Adrenal gland (tissue), 12 donors: ENCODE data around the gene PRKCSH. TPM values are rescaled to one million over a fixed set of nuclear protein-coding genes. Genes with fewer than 3 reads are reported as not detected.

Experiments
- DNase-seq, 7 donors: peaks; one replicate each; pipeline ENCODE4 v3.0.0-alpha.2; 2019 to 2020
- H3K27ac ChIP-seq, 5 donors: fragments of 200-600 bp; sonication (generic) in 4 of 5; 1 replicate in 3 of 5; 2 replicates in 2 of 5; pipeline versions ENCODE4 v1.5.1 to v1.8.0; 2016 to 2020; ENCODE audit warnings: mild to moderate bottlenecking in 1 of 5
- H3K27me3 ChIP-seq: fragments of 200-600 bp; 2 replicates; pipeline ENCODE4 v1.8.0; 2021
- H3K36me3 ChIP-seq, 2 donors: fragments of 200-600 bp; replicated peaks in 1 of 2; 1 replicate in 1 of 2; 2 replicates in 1 of 2; pipeline versions ENCODE4 v1.5.1 to v1.8.0; 2018 to 2022
- H3K4me1 ChIP-seq, 2 donors: fragments of 200-600 bp; replicated peaks in 1 of 2; 1 replicate in 1 of 2; 2 replicates in 1 of 2; pipeline versions ENCODE4 v1.5.1 to v1.8.0; 2018 to 2021
- H3K4me3 ChIP-seq, 4 donors: fragments of 200-600 bp; sonication (generic) in 3 of 4; one replicate each; pipeline ENCODE4 v1.5.1; 2016 to 2018
- H3K9me3 ChIP-seq, 3 donors: fragments of 200-600 bp; sonication (generic) in 1 of 3; replicated peaks in 1 of 3; 1 replicate in 2 of 3; 2 replicates in 1 of 3; pipeline versions ENCODE4 v1.5.1 to v1.8.0; 2016 to 2021
- CTCF ChIP-seq, 6 experiments: fragments of 450-650 bp in 4 of 6; fragments of 200-600 bp in 2 of 6; sonication (generic) in 1 of 6; IDR thresholded peaks; 1 replicate in 5 of 6; 2 replicates in 1 of 6; pipeline versions ENCODE4 v1.5.1 to v1.8.0; 2016 to 2021; ENCODE audit warnings: antibody characterized with exemption in 6 of 6, mild to moderate bottlenecking in 2 of 6, moderate library complexity in 1 of 6
- POLR2A ChIP-seq, 2 donors: fragments of 450-650 bp; IDR thresholded peaks; one replicate each; pipeline ENCODE4 v1.6.1; 2017; ENCODE audit warnings: antibody characterized with exemption in 2 of 2, mild to moderate bottlenecking in 2 of 2, moderate library complexity in 1 of 2
- WGBS, 4 donors: extraction: QIAGEN DNeasy Blood & Tissue Kit in 2 of 4; methylation state at CpG; one replicate each; pipeline versions ENCODE4 v1.1.5 to v1.1.7; 2013 to 2017; 5-methylcytosine and 5-hydroxymethylcytosine counted together
- intact Hi-C, 2 donors: fragments of 100-400 bp; cut with DNase I; formaldehyde crosslinking; loops; one replicate each; pipeline versions ENCODE4 v1.14.1 to v1.15.0; 2022 to 2023
- microRNA-seq, 3 donors: library from miRNA; unstranded; fragments of <30 nt; microRNA quantifications; one replicate each; pipeline ENCODE4, GENCODE V29; 2017 to 2020
- polyA plus RNA-seq, 3 donors: library from polyadenylated mRNA; stranded (reverse); fragments of 200-250 nt in 2 of 3; fragments of 350-450 nt in 1 of 3; fragmentation: Illumina TruSeq in 1 of 3; extraction: RNeasy Lipid Tissue Mini Kit (QIAGEN cat#74804) in 1 of 3; gene quantifications; one replicate each; pipeline ENCODE4 v1.2.3, GENCODE V29; 2013 to 2014
- small RNA-seq, 2 donors: library from RNA; depleted of rRNA; stranded (forward); fragments of <200 nt; gene quantifications; one replicate each; pipeline ENCODE3, GENCODE V24; 2016
- total RNA-seq, 9 donors: library from RNA; depleted of rRNA in 4 of 9; stranded (reverse); fragments of >200 nt in 4 of 9; fragments of 120-200 nt in 1 of 9; fragmentation: NEBNext Ultra II Directional in 1 of 9; extraction: Animal tissue kit (Norgen Biotek cat#: 25700) in 1 of 9; gene quantifications; one replicate each; pipeline versions ENCODE4 v1.1.0 to v1.2.4, GENCODE V29; 2013 to 2023
- donor health status: healthy with polysubstance abuse.
- donor health status: Bipolar disorder and iron deficiency.
- donor health status: DM: yes; HTN: yes; CAD: no.
- donor health status: DM: no; HTN: no; CAD: no.
- donor health status: DM: no; HTN: no; CAD: no.
- donor health status: DM: yes; HTN: yes; CAD: no.

PRKCSH gene
- total and polyA plus RNA-seq, 12 donors, result 64.4 to 359 (median 203) TPM

DNA sequence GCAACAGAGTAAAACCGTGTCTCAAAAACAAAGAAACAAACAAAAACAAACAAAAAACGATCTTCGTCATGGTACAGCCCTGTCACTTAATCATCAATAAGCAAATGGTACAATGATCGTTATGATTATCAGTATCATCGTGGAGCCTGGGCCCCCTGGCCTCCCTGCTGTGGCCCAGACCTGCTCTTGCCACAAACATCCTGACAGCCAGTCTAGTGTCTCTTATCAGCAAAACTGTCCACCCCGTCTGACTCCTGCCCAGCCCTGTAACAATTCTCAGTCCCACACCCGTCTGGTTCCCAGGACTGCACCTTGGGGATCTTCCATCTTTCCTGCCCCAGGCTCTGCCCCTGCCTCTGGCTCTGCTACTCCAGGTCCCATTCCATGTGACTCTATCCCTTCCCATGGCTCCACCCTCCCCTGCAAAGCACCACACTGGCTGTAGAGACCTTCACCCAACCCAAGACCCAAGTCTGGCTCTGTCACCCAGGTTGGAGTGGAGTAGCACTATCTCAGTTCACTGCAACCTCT is 64.5 kb downstream of the PRKCSH start:
- intact Hi-C loops, result no loop called here
- H3K9me3 ChIP-seq, result no peaks in the 10 kb centered on the region
- 74 to 89% (median 80%) methylated on average over 7 of the region's 7 CpGs for WGBS, 4 donors
- H3K36me3 ChIP-seq, result no peaks in the 10 kb centered on the region
- H3K27me3 ChIP-seq, result no peaks in the 10 kb centered on the region
- H3K4me1 ChIP-seq, result peaks cover 21 to 25% of the 10 kb centered on the region in 2 donors
- no peak overlapping the region for H3K27ac ChIP-seq
- TF ChIP-seq POLR2A (IDR thresholded peaks at IDR 0.05) (no peak), CTCF (IDR thresholded peaks at IDR 0.05) (no peak)
- no peak for DNase-seq
- no peak overlapping the region for H3K4me3 ChIP-seq

Small RNA genes within 50 kb of the gene (microRNA-seq; reads per million reads assigned to microRNA genes)
- 0 to 0.28 (median 0) reads per million in 3 donors for gene MIR7974

Small RNA genes within 50 kb of the gene (small RNA-seq; reads per million reads assigned to genes)
- gene MIR7974 (0.17 to 0.24 reads per million in 2 donors), gene RF00019 (0 reads per million in 2 donors)

Other genes with a start within 250 kb of the PRKCSH start
- 100 to 1,000 TPM in 7 of 9 donors, 10 to 100 TPM in 2; 23.7 to 395 (median 137) TPM for gene KANK2, start 238.1 kb upstream of the PRKCSH start, total RNA-seq
- 100 to 1,000 TPM in 1 of 3 donors, 10 to 100 TPM in 2; 44.4 to 149 (median 62.7) TPM for gene KANK2, start 238.1 kb upstream of the PRKCSH start, polyA plus RNA-seq
- gene ANGPTL8, start 196.0 kb upstream of the PRKCSH start, total RNA-seq, result 1 to 10 TPM in 2 of 9 donors, under 1 TPM in 4, not detected in 3; 0.33 to 1.8 (median 0.61) TPM
- gene ANGPTL8, start 196.0 kb upstream of the PRKCSH start, polyA plus RNA-seq, result 10 to 100 TPM in 1 of 3 donors, 1 to 10 TPM in 1, not detected in 1; 4.2 to 10.0 TPM
- gene DOCK6, start 173.1 kb upstream of the PRKCSH start, total RNA-seq, result 100 to 1,000 TPM in 1 of 9 donors, 10 to 100 TPM in 8; 14.5 to 101 (median 34.1) TPM
- gene DOCK6, start 173.1 kb upstream of the PRKCSH start, polyA plus RNA-seq, result 100 to 1,000 TPM in 1 of 3 donors, 10 to 100 TPM in 1, 1 to 10 TPM in 1; 4.5 to 152 (median 77.1) TPM
- not detected for gene TSPAN16, start 139.5 kb upstream of the PRKCSH start, total RNA-seq
- not detected for gene TSPAN16, start 139.5 kb upstream of the PRKCSH start, polyA plus RNA-seq
- gene RAB3D, start 96.0 kb upstream of the PRKCSH start, total RNA-seq, result 10 to 100 TPM in 6 of 9 donors, 1 to 10 TPM in 3; 4.2 to 23.9 (median 13.4) TPM
- 1 to 10 TPM; 2.6 to 4.3 (median 3.3) TPM for gene RAB3D, start 96.0 kb upstream of the PRKCSH start, polyA plus RNA-seq
- gene TMEM205, start 89.4 kb upstream of the PRKCSH start, total RNA-seq, result 1,000 to 10,000 TPM in 1 of 9 donors, 100 to 1,000 TPM in 8; 185 to 1,314 (median 282) TPM
- 100 to 1,000 TPM; 135 to 306 (median 207) TPM for gene TMEM205, start 89.4 kb upstream of the PRKCSH start, polyA plus RNA-seq
- gene CCDC159, start 89.1 kb upstream of the PRKCSH start, total RNA-seq, result 10 to 100 TPM; 24.1 to 83.7 (median 57.5) TPM
- gene CCDC159, start 89.1 kb upstream of the PRKCSH start, polyA plus RNA-seq, result 100 to 1,000 TPM in 2 of 3 donors, 10 to 100 TPM in 1; 33.8 to 479 (median 238) TPM
- 10 to 100 TPM in 8 of 9 donors, 1 to 10 TPM in 1; 8.5 to 46.8 (median 42.6) TPM for gene PLPPR2, start 80.2 kb upstream of the PRKCSH start, total RNA-seq
- gene PLPPR2, start 80.2 kb upstream of the PRKCSH start, polyA plus RNA-seq, result 10 to 100 TPM; 12.1 to 57.0 (median 39.9) TPM
- gene SWSAP1, start 61.0 kb upstream of the PRKCSH start, total RNA-seq, result 1 to 10 TPM; 2.6 to 5.5 (median 4.2) TPM
- 1 to 10 TPM; 2.1 to 8.4 (median 6.0) TPM for gene SWSAP1, start 61.0 kb upstream of the PRKCSH start, polyA plus RNA-seq
- 10 to 100 TPM; 15.7 to 37.9 (median 23.8) TPM for gene EPOR, start 51.3 kb upstream of the PRKCSH start, total RNA-seq
- gene EPOR, start 51.3 kb upstream of the PRKCSH start, polyA plus RNA-seq, result 10 to 100 TPM in 2 of 3 donors, 1 to 10 TPM in 1; 6.8 to 74.0 (median 49.3) TPM
- 10 to 100 TPM; 10.3 to 63.9 (median 33.0) TPM for gene RGL3, start 16.3 kb upstream of the PRKCSH start, total RNA-seq
- gene RGL3, start 16.3 kb upstream of the PRKCSH start, polyA plus RNA-seq, result 100 to 1,000 TPM in 1 of 3 donors, 10 to 100 TPM in 2; 24.2 to 207 (median 64.1) TPM
- 1 to 10 TPM in 8 of 9 donors, under 1 TPM in 1; 0.69 to 4.7 (median 2.5) TPM for gene ODAD3, start 514 bp upstream of the PRKCSH start, total RNA-seq
- 1 to 10 TPM; 3.1 to 7.9 (median 4.8) TPM for gene ODAD3, start 514 bp upstream of the PRKCSH start, polyA plus RNA-seq
- 1 to 10 TPM in 3 of 9 donors, under 1 TPM in 3, not detected in 3; 0.11 to 5.4 (median 0.72) TPM for gene ELAVL3, start 45.4 kb downstream of the PRKCSH start, total RNA-seq
- gene ELAVL3, start 45.4 kb downstream of the PRKCSH start, polyA plus RNA-seq, result 1 to 10 TPM in 2 of 3 donors, under 1 TPM in 1; 0.47 to 1.5 (median 1.2) TPM
- gene ZNF653, start 70.2 kb downstream of the PRKCSH start, total RNA-seq, result 10 to 100 TPM in 6 of 9 donors, 1 to 10 TPM in 3; 4.2 to 18.4 (median 11.5) TPM
- gene ZNF653, start 70.2 kb downstream of the PRKCSH start, polyA plus RNA-seq, result 10 to 100 TPM in 2 of 3 donors, 1 to 10 TPM in 1; 5.1 to 37.7 (median 23.2) TPM
- 10 to 100 TPM; 47.7 to 99.7 (median 62.4) TPM for gene ECSIT, start 93.5 kb downstream of the PRKCSH start, total RNA-seq
- 100 to 1,000 TPM in 2 of 3 donors, 10 to 100 TPM in 1; 28.7 to 122 (median 102) TPM for gene ECSIT, start 93.5 kb downstream of the PRKCSH start, polyA plus RNA-seq
- 10 to 100 TPM in 3 of 9 donors, 1 to 10 TPM in 5, under 1 TPM in 1; 0.94 to 20.5 (median 7.5) TPM for gene CNN1, start 103.2 kb downstream of the PRKCSH start, total RNA-seq
- gene CNN1, start 103.2 kb downstream of the PRKCSH start, polyA plus RNA-seq, result 10 to 100 TPM; 15.5 to 76.5 (median 40.9) TPM
- 10 to 100 TPM; 24.4 to 67.6 (median 48.7) TPM for gene ELOF1, start 123.6 kb downstream of the PRKCSH start, total RNA-seq
- gene ELOF1, start 123.6 kb downstream of the PRKCSH start, polyA plus RNA-seq, result 100 to 1,000 TPM in 2 of 3 donors, 10 to 100 TPM in 1; 60.7 to 127 (median 119) TPM
- gene ACP5, start 142.0 kb downstream of the PRKCSH start, total RNA-seq, result 10 to 100 TPM in 5 of 9 donors, 1 to 10 TPM in 4; 1.4 to 28.8 (median 10.9) TPM
- 100 to 1,000 TPM in 1 of 3 donors, 1 to 10 TPM in 2; 6.5 to 152 (median 9.0) TPM for gene ACP5, start 142.0 kb downstream of the PRKCSH start, polyA plus RNA-seq
- 10 to 100 TPM in 5 of 9 donors, 1 to 10 TPM in 4; 6.3 to 16.6 (median 10.7) TPM for gene ZNF627, start 161.8 kb downstream of the PRKCSH start, total RNA-seq
- 10 to 100 TPM in 1 of 3 donors, 1 to 10 TPM in 2; 3.8 to 12.0 (median 3.9) TPM for gene ZNF627, start 161.8 kb downstream of the PRKCSH start, polyA plus RNA-seq